Measurements from ENCODE around the gene CYREN. TPM values are rescaled to one million over a fixed set of nuclear protein-coding genes. Genes with fewer than 3 reads are reported as not detected.
A peak's percentile ranks its signal among the peaks of the same experiment; 100 is the strongest.
"Not testable (repeated sequence)": the region's sequence is repeated elsewhere in the genome, so short reads cannot be mapped to it uniquely, and the experiment has no call there.

The CYREN gene
- total and polyA plus RNA-seq, 4 donors: 17.8 to 31.7 (median 24.4) TPM

GRCh38 chr7:135177028-135177696, 6.7 kb upstream of the CYREN start:
- H3K36me3 ChIP-seq (ENCODE audit: control insufficient read depth in 1 of 2, insufficient read depth in 2 of 2, low read length in 1 of 2): peaks cover 0 to under 1% of the 10 kb centered on the region in 2 donors
- intact Hi-C loops (cut with DNase I): no loop called here
- H3K4me3 ChIP-seq (ENCODE audit: low read length in 2 of 2): no peak overlapping the region
- no peaks in the 10 kb centered on the region for H3K27me3 ChIP-seq (ENCODE audit: control insufficient read depth in 1 of 2, insufficient read depth in 2 of 2, low read length in 1 of 2)
- no peaks in the 10 kb centered on the region for H3K4me1 ChIP-seq (ENCODE audit: control insufficient read depth in 1 of 2, insufficient read depth in 2 of 2, low read length in 2 of 2)
- ATAC-seq (ENCODE audit: low FRiP score): no peak
- no peak overlapping the region for H3K27ac ChIP-seq (ENCODE audit: low read depth in 1 of 2, low read length in 2 of 2)
- 93% methylated on average over 9 of the region's 9 CpGs for WGBS, 2 donors
- H3K9me3 ChIP-seq (ENCODE audit: control insufficient read depth, low read length): peaks cover 6% of the 10 kb centered on the region
- no peak for DNase-seq

- 93 to 94% methylated on average over 6 of the region's 6 CpGs for WGBS, 2 donors
- H3K27me3 ChIP-seq (ENCODE audit: control insufficient read depth in 1 of 2, insufficient read depth in 2 of 2, low read length in 1 of 2): no peaks in the 10 kb centered on the region
- no peak overlapping the region for H3K4me3 ChIP-seq (ENCODE audit: low read length in 2 of 2)
- no peak for DNase-seq
- no peaks in the 10 kb centered on the region for H3K36me3 ChIP-seq (ENCODE audit: control insufficient read depth in 1 of 2, insufficient read depth in 2 of 2, low read length in 1 of 2)
- intact Hi-C loops (cut with DNase I): no loop called here
- peaks cover under 1% of the 10 kb centered on the region for H3K9me3 ChIP-seq (ENCODE audit: control insufficient read depth, low read length)
- no peaks in the 10 kb centered on the region for H3K4me1 ChIP-seq (ENCODE audit: control insufficient read depth in 1 of 2, insufficient read depth in 2 of 2, low read length in 2 of 2)
- no peak for ATAC-seq (ENCODE audit: low FRiP score)
- H3K27ac ChIP-seq (ENCODE audit: low read depth in 1 of 2, low read length in 2 of 2): no peak overlapping the region
Observed at GRCh38 chr7:135175931-135176330, 5.4 kb upstream of the CYREN start.

GRCh38 chr7:135174941-135175340, 4.4 kb upstream of the CYREN start:
- Histone ChIP-seq H3K9me3 (ENCODE audit: control insufficient read depth, low read length) (no peaks in the 10 kb centered on the region), H3K36me3 (ENCODE audit: control insufficient read depth in 1 of 2, insufficient read depth in 2 of 2, low read length in 1 of 2) (no peaks in the 10 kb centered on the region), H3K27me3 (ENCODE audit: control insufficient read depth in 1 of 2, insufficient read depth in 2 of 2, low read length in 1 of 2) (no peaks in the 10 kb centered on the region), H3K27ac (ENCODE audit: low read depth in 1 of 2, low read length in 2 of 2) (no peak overlapping the region), H3K4me3 (ENCODE audit: low read length in 2 of 2) (no peak overlapping the region), H3K4me1 (ENCODE audit: control insufficient read depth in 1 of 2, insufficient read depth in 2 of 2, low read length in 2 of 2) (no peaks in the 10 kb centered on the region)
- intact Hi-C loops (cut with DNase I): loop anchor here in 1 of 2 donors (5.0 kb wide), 1 partner anchor 488 kb away; no protein-coding TSS in a partner anchor
- no peak for DNase-seq
- no peak for ATAC-seq (ENCODE audit: low FRiP score)
- 94% methylated on average over 7 of the region's 7 CpGs for WGBS, 2 donors

- intact Hi-C loops (cut with DNase I): loop anchor here in 1 of 2 donors (5.0 kb wide), 1 partner anchor 487 kb away; no protein-coding TSS in a partner anchor
- ATAC-seq (ENCODE audit: low FRiP score); H3K27ac ChIP-seq (ENCODE audit: low read depth in 1 of 2, low read length in 2 of 2); H3K27me3 ChIP-seq (ENCODE audit: control insufficient read depth in 1 of 2, insufficient read depth in 2 of 2, low read length in 1 of 2); H3K4me3 ChIP-seq (ENCODE audit: low read length in 2 of 2); H3K9me3 ChIP-seq (ENCODE audit: control insufficient read depth, low read length); DNase-seq; H3K4me1 ChIP-seq (ENCODE audit: control insufficient read depth in 1 of 2, insufficient read depth in 2 of 2, low read length in 2 of 2); H3K36me3 ChIP-seq (ENCODE audit: control insufficient read depth in 1 of 2, insufficient read depth in 2 of 2, low read length in 1 of 2): not testable (repeated sequence)
- WGBS, 2 donors: 75 to 78% methylated on average over 4 of the region's 4 CpGs
Observed at GRCh38 chr7:135173916-135174315, 3.4 kb upstream of the CYREN start.

- H3K27ac ChIP-seq (ENCODE audit: low read depth in 1 of 2, low read length in 2 of 2): peak overlapping the region in 1 of 2 donors; percentile 94
- H3K27me3 ChIP-seq (ENCODE audit: control insufficient read depth in 1 of 2, insufficient read depth in 2 of 2, low read length in 1 of 2); H3K36me3 ChIP-seq (ENCODE audit: control insufficient read depth in 1 of 2, insufficient read depth in 2 of 2, low read length in 1 of 2); H3K4me3 ChIP-seq (ENCODE audit: low read length in 2 of 2); H3K9me3 ChIP-seq (ENCODE audit: control insufficient read depth, low read length): not testable (repeated sequence)
- intact Hi-C loops (cut with DNase I): loop anchor here in 1 of 2 donors (1.0 to 5.0 kb wide), 2 partner anchors 208 to 484 kb away; no protein-coding TSS in a partner anchor
- ATAC-seq (ENCODE audit: low FRiP score) (peak; percentile 59), DNase-seq (peak in 1 of 2 donors; percentile 89)
- H3K4me1 ChIP-seq (ENCODE audit: control insufficient read depth in 1 of 2, insufficient read depth in 2 of 2, low read length in 2 of 2): peaks cover 2 to 13% of the 10 kb centered on the region in 2 donors
- WGBS, 2 donors: 36 to 71% methylated on average over 19 of the region's 19 CpGs
Observed at GRCh38 chr7:135171581-135172291, 1.2 kb upstream of the CYREN start.

- not testable (repeated sequence) for H3K4me3 ChIP-seq (ENCODE audit: low read length in 2 of 2); ATAC-seq (ENCODE audit: low FRiP score); H3K27me3 ChIP-seq (ENCODE audit: control insufficient read depth in 1 of 2, insufficient read depth in 2 of 2, low read length in 1 of 2); H3K9me3 ChIP-seq (ENCODE audit: control insufficient read depth, low read length); DNase-seq; H3K36me3 ChIP-seq (ENCODE audit: control insufficient read depth in 1 of 2, insufficient read depth in 2 of 2, low read length in 1 of 2)
- intact Hi-C loops (cut with DNase I): loop anchor here in 1 of 2 donors (1.0 to 5.0 kb wide), 2 partner anchors 208 to 484 kb away; no protein-coding TSS in a partner anchor
- peaks cover 2 to 13% of the 10 kb centered on the region in 2 donors for H3K4me1 ChIP-seq (ENCODE audit: control insufficient read depth in 1 of 2, insufficient read depth in 2 of 2, low read length in 2 of 2)
- H3K27ac ChIP-seq (ENCODE audit: low read depth in 1 of 2, low read length in 2 of 2): peak overlapping the region; percentile 52 to 59
- WGBS, 2 donors: 10 to 13% methylated on average over 12 of the region's 12 CpGs
Observed at GRCh38 chr7:135170998-135171481, 533 bp upstream of the CYREN start.

- peak overlapping the region; percentile 30 to 74 for H3K4me3 ChIP-seq (ENCODE audit: low read length in 2 of 2)
- H3K4me1 ChIP-seq (ENCODE audit: control insufficient read depth in 1 of 2, insufficient read depth in 2 of 2, low read length in 2 of 2): peaks cover 2 to 13% of the 10 kb centered on the region in 2 donors
- ATAC-seq (ENCODE audit: low FRiP score) (no peak), DNase-seq (no peak)
- no peaks in the 10 kb centered on the region for H3K27me3 ChIP-seq (ENCODE audit: control insufficient read depth in 1 of 2, insufficient read depth in 2 of 2, low read length in 1 of 2)
- intact Hi-C loops (cut with DNase I): loop anchor here (2.0 to 10.0 kb wide), 4 partner anchors 183 to 483 kb away; partner anchors contain the start of gene AGBL3 (in 1 of the 2)
- peak overlapping the region; percentile 36 to 73 for H3K27ac ChIP-seq (ENCODE audit: low read depth in 1 of 2, low read length in 2 of 2)
- 1% methylated on average over 17 of the region's 17 CpGs for WGBS, 2 donors
- H3K36me3 ChIP-seq (ENCODE audit: control insufficient read depth in 1 of 2, insufficient read depth in 2 of 2, low read length in 1 of 2): no peaks in the 10 kb centered on the region
- H3K9me3 ChIP-seq (ENCODE audit: control insufficient read depth, low read length): no peaks in the 10 kb centered on the region
Observed at GRCh38 chr7:135169964-135170273, 588 bp downstream of the CYREN start.

- Histone ChIP-seq H3K27ac (ENCODE audit: low read depth in 1 of 2, low read length in 2 of 2) (peak overlapping the region; percentile 36 to 73), H3K36me3 (ENCODE audit: control insufficient read depth in 1 of 2, insufficient read depth in 2 of 2, low read length in 1 of 2) (no peaks in the 10 kb centered on the region), H3K4me3 (ENCODE audit: low read length in 2 of 2) (peak overlapping the region; percentile 30 to 74), H3K9me3 (ENCODE audit: control insufficient read depth, low read length) (no peaks in the 10 kb centered on the region), H3K27me3 (ENCODE audit: control insufficient read depth in 1 of 2, insufficient read depth in 2 of 2, low read length in 1 of 2) (no peaks in the 10 kb centered on the region), H3K4me1 (ENCODE audit: control insufficient read depth in 1 of 2, insufficient read depth in 2 of 2, low read length in 2 of 2) (peaks cover 2 to 13% of the 10 kb centered on the region in 2 donors)
- no peak for ATAC-seq (ENCODE audit: low FRiP score)
- WGBS, 2 donors: 54 to 58% methylated on average over 11 of the region's 11 CpGs
- DNase-seq: peak in 1 of 2 donors; percentile 74
- intact Hi-C loops (cut with DNase I): loop anchor here (2.0 to 10.0 kb wide), 3 partner anchors 182 to 479 kb away; partner anchors contain the start of gene AGBL3 (in 1 of the 2)
Observed at GRCh38 chr7:135169141-135169963, 1.2 kb downstream of the CYREN start.

Measured in aorta (tissue), 5 donors.